Caco-2 (cell line): ENCODE data around the gene ARHGEF2. TPM values are rescaled to one million over a fixed set of nuclear protein-coding genes. Genes with fewer than 3 reads are reported as not detected.

Experiments used
- BruUV-seq: library from RNA; stranded (reverse); fragments of 400-500 nt; replicated peaks from 2 replicates; lab custom pipeline; 2021; lab: Mats Ljungman, UMichigan
- CTCF ChIA-PET: fragments of 300-600 bp; sonication (Branson Sonifier 250); formaldehyde crosslinking; loops from one replicate; lab custom pipeline; 2022; ENCODE audit warnings: antibody characterized with exemption; lab: Charles Lee
- POLR2A ChIA-PET: fragments of 300-600 bp; sonication (Branson Sonifier 250); formaldehyde crosslinking; loops from one replicate; lab custom pipeline; 2022; ENCODE audit warnings: antibody characterized with exemption; lab: Charles Lee
- DNase-seq, 2 experiments: peaks; one replicate each; pipeline versions ENCODE4 v3.0.0 to v3.0.0-alpha.2; 2020 to 2022
- H3K27me3 ChIP-seq: replicated peaks from 2 replicates; pipeline ENCODE4 v1.6.0; 2011; ENCODE audit warnings: low read length; ENCODE audit not compliant: control insufficient read depth, insufficient read depth
- H3K36me3 ChIP-seq: 2 replicates; pipeline ENCODE4 v1.5.1; 2011; ENCODE audit warnings: low read length; ENCODE audit not compliant: control insufficient read depth, insufficient read depth
- H3K4me1 ChIP-seq: fragments of 250-450 bp; sonication (Bioruptor Pico); 2 replicates; pipeline ENCODE4 v1.5.1; 2020; ENCODE audit warnings: mild to moderate bottlenecking
- H3K4me3 ChIP-seq: 2 replicates; pipeline ENCODE4 v1.5.1; 2011; ENCODE audit warnings: low read depth, mild to moderate bottlenecking, control low read depth, low read length
- H3K9me3 ChIP-seq: fragments of 250-450 bp; sonication (Bioruptor Pico); 2 replicates; pipeline ENCODE4 v1.5.1; 2020; ENCODE audit warnings: mild to moderate bottlenecking, moderate library complexity
- H3K27ac Mint-ChIP-seq: one replicate; pipeline ENCODE4 v1.8.0; 2022; ENCODE audit warnings: mixed read lengths; ENCODE audit not compliant: unreplicated experiment
- H3K27me3 Mint-ChIP-seq: one replicate; pipeline ENCODE4 v1.8.0; 2022; ENCODE audit warnings: mixed read lengths; ENCODE audit not compliant: insufficient read depth, unreplicated experiment
- H3K36me3 Mint-ChIP-seq: one replicate; pipeline ENCODE4 v1.8.0; 2022; ENCODE audit warnings: mild to moderate bottlenecking, mixed read lengths; ENCODE audit not compliant: insufficient read depth, unreplicated experiment
- H3K4me1 Mint-ChIP-seq: one replicate; pipeline ENCODE4 v1.8.0; 2022; ENCODE audit warnings: low read depth, mixed read lengths; ENCODE audit not compliant: unreplicated experiment
- H3K4me3 Mint-ChIP-seq: one replicate; pipeline ENCODE4 v1.8.0; 2022; ENCODE audit warnings: mild to moderate bottlenecking, moderate library complexity, mixed read lengths; ENCODE audit not compliant: unreplicated experiment
- H3K9me3 Mint-ChIP-seq: one replicate; pipeline ENCODE4 v1.8.0; 2022; ENCODE audit warnings: mixed read lengths; ENCODE audit not compliant: unreplicated experiment
- intact Hi-C: fragments of 100-400 bp; cut with micrococcal nuclease; formaldehyde crosslinking; loops from one replicate; pipeline ENCODE4 v1.10.0; 2022; ENCODE audit not compliant: unreplicated experiment
- total RNA-seq: library from RNA; stranded (reverse); gene quantifications from 2 replicates; pipeline ENCODE4 v1.2.3, GENCODE V29; 2022
- TF ChIP-seq, protein P1 (sequence below), 2 experiments: fragments of 200-600 bp in 1 of 2; IDR thresholded peaks; 1 replicate in 1 of 2; 2 replicates in 1 of 2; pipeline versions ENCODE4 v1.5.1 to v1.8.0; 2011 to 2022; ENCODE audit warnings: antibody characterized with exemption in 1 of 2, control low read depth in 1 of 2, inconsistent platforms in 1 of 2, low read depth in 1 of 2, low read length in 1 of 2, mild to moderate bottlenecking in 1 of 2, moderate library complexity in 1 of 2; ENCODE audit not compliant: insufficient read depth in 1 of 2, severe bottlenecking in 1 of 2, unreplicated experiment in 1 of 2

Gene ARHGEF2
- total RNA-seq, 1 experiment from 2014 or later = 60.3 TPM

DNA sequence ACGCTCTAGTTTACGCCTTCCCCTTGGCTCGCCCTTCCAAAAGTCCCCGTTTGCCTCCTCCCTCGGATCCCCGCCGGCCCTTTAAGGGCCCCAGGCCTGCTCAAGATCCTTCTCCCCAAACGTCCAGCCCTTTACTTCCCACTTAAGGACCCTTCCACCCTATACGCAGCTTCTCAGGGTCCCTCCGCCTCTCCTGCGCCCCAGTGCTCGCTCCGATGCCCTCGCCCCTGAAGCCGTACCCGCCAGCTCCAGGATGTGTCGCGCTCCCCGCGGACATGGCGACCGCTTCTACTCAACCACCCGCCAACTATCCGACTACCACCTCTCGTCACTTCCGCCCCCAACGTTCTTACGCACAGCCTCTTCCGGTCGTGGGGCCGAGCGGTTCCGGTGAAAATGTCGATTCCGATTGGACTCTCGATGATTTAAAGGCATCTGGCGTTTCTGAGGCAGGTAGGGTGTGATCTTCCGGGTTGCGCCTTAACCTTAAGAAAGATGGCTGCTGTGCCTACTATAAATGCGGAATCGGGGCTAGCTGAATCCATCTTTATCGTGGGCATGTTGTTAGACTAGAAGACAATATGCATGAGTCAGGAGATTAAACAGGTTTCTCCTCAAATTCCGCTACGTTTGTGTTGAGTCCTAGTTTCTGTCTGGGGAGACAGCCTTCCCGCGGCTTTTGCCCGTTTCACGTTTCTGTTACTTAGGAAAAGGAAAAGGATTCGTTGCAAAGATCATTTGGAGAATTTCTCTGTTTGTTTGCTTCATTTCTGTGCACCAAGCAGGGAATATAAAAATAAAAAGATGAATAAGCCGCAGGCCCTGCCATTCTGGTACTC, 44.0 kb downstream of the ARHGEF2 start, which contains the start of gene KHDC4:
Gene KHDC4 (minus strand): TSS at position 317 of the 839 bp plus-strand sequence. CDS start 40 bp downstream, at position 277.
- 0 out of 2 replicates have a peak, but pooled peaks cover 1% of the 10 kb centered on the region for H3K36me3 ChIP-seq
- H3K27ac Mint-ChIP-seq = no peak within 1 kb of the TSS
- no peak within 1 kb of the TSS for H3K4me3 Mint-ChIP-seq
- no peaks in the 10 kb centered on the region for H3K36me3 Mint-ChIP-seq
- ChIA-PET CTCF (interaction anchor here (0.6 to 1.2 kb wide), 5 partner anchors 54 to 612 kb away, joined by 3 to 5 read pairs (median 3); no protein-coding TSS in a partner anchor), POLR2A (interaction anchor here (0.6 to 1.2 kb wide), 9 partner anchors 9 to 926 kb away, joined by 3 to 8 read pairs (median 5); partner anchors contain the start of genes ARHGEF2 and NTRK1)
- intact Hi-C loops = loop anchor here (1.0 to 2.0 kb wide), 2 partner anchors 55 to 120 kb away; partner anchors contain the start of gene LAMTOR2
- TF ChIP-seq, protein P1, sequence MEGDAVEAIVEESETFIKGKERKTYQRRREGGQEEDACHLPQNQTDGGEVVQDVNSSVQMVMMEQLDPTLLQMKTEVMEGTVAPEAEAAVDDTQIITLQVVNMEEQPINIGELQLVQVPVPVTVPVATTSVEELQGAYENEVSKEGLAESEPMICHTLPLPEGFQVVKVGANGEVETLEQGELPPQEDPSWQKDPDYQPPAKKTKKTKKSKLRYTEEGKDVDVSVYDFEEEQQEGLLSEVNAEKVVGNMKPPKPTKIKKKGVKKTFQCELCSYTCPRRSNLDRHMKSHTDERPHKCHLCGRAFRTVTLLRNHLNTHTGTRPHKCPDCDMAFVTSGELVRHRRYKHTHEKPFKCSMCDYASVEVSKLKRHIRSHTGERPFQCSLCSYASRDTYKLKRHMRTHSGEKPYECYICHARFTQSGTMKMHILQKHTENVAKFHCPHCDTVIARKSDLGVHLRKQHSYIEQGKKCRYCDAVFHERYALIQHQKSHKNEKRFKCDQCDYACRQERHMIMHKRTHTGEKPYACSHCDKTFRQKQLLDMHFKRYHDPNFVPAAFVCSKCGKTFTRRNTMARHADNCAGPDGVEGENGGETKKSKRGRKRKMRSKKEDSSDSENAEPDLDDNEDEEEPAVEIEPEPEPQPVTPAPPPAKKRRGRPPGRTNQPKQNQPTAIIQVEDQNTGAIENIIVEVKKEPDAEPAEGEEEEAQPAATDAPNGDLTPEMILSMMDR (IDR thresholded peaks at IDR 0.05; ENCODE audit: insufficient read depth in 1 of 2, low read depth in 1 of 2, low read length in 1 of 2, severe bottlenecking in 1 of 2, unreplicated experiment in 1 of 2) = no peak
- H3K4me1 Mint-ChIP-seq = peaks cover 13% of the 10 kb centered on the region
- H3K27me3 Mint-ChIP-seq = no peaks in the 10 kb centered on the region
- H3K9me3 ChIP-seq = no peaks in the 10 kb centered on the region
- H3K9me3 Mint-ChIP-seq = no peaks in the 10 kb centered on the region
- H3K4me1 ChIP-seq = peaks cover 20% of the 10 kb centered on the region
- BruUV-seq = no TSS peak
- no peaks in the 10 kb centered on the region for H3K27me3 ChIP-seq
- H3K4me3 ChIP-seq = peak within 1 kb of the TSS; percentile 60
- DNase-seq = peak; percentile 94 to 96

DNA sequence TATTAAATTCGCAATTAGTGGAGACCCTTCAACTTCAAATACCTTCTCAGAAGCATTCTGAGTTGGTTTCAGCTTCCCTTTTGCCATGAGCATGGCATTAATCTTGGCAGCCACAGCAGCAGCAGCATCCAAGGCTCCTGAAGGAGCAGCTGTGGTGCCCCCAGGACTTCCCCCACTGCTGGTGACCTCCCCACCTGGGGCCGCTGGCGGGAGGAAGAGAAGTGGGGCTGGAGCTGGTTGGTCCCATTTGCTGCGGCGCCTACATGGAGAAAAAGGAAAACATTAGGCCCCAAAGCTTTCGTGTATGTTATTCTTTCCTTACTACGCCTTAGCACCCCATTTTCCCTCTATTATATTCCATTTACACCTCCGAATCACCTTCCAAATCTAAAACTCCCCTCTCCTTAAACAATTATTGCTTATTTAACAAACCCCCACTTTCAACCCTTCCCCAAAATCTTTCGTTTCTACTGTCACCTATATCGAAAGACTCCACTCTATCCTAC, 44.7 kb downstream of the ARHGEF2 start:
- H3K4me1 ChIP-seq = peaks cover 20% of the 10 kb centered on the region
- intact Hi-C loops = loop anchor here (1.0 to 2.0 kb wide), 2 partner anchors 56 to 121 kb away; partner anchors contain the start of gene LAMTOR2
- no peaks in the 10 kb centered on the region for H3K27me3 ChIP-seq
- ChIA-PET POLR2A (interaction anchor here (0.6 to 1.2 kb wide), 5 partner anchors 75 to 927 kb away, joined by 3 to 7 read pairs (median 5); partner anchors contain the start of gene NTRK1), CTCF (interaction anchor here (0.6 to 1.2 kb wide), 3 partner anchors 56 to 611 kb away, joined by 3 to 5 read pairs (median 3); no protein-coding TSS in a partner anchor)
- Mint-ChIP-seq H3K4me3 (no peak overlapping the region), H3K36me3 (no peaks in the 10 kb centered on the region), H3K4me1 (peaks cover 16% of the 10 kb centered on the region), H3K9me3 (no peaks in the 10 kb centered on the region), H3K27ac (no peak overlapping the region), H3K27me3 (no peaks in the 10 kb centered on the region)
- DNase-seq = no peak
- BruUV-seq = no TSS peak
- no peaks in the 10 kb centered on the region for H3K9me3 ChIP-seq
- TF ChIP-seq, protein P1 (IDR thresholded peaks at IDR 0.05; ENCODE audit: insufficient read depth in 1 of 2, low read depth in 1 of 2, low read length in 1 of 2, severe bottlenecking in 1 of 2, unreplicated experiment in 1 of 2) = no peak
- 0 out of 2 replicates have a peak, but pooled peaks cover 1% of the 10 kb centered on the region for H3K36me3 ChIP-seq
- peak overlapping the region; percentile 60 for H3K4me3 ChIP-seq

DNA sequence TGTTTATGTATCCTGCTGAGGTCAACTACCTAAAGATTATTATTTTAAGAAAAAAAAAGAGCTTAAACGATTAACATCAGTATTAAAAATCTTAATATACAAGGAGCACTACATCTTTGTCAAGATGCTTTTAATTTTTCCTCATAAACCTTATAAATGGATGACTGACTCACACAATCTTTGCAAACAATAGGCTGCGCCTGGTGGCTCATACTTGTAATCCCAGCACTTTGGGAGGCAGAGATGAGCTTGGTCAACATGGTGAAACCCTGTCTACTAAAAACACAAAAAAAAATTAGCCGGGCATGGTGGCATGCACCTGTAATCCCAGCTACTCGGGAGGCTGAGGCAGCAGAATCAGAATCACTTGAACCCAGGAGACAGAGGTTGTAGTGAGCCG, 45.9 kb downstream of the ARHGEF2 start:
- Mint-ChIP-seq H3K4me1 (peaks cover 16% of the 10 kb centered on the region), H3K9me3 (no peaks in the 10 kb centered on the region), H3K4me3 (peak overlapping the region; percentile 19), H3K36me3 (no peaks in the 10 kb centered on the region), H3K27ac (no peak overlapping the region), H3K27me3 (no peaks in the 10 kb centered on the region)
- intact Hi-C loops = no loop called here
- POLR2A ChIA-PET = no interaction called here
- no peaks in the 10 kb centered on the region for H3K9me3 ChIP-seq
- DNase-seq = no peak
- H3K27me3 ChIP-seq = no peaks in the 10 kb centered on the region
- H3K4me1 ChIP-seq = peaks cover 20% of the 10 kb centered on the region
- H3K36me3 ChIP-seq = 0 out of 2 replicates have a peak, but pooled peaks cover 1% of the 10 kb centered on the region
- CTCF ChIA-PET = interaction anchor here (0.5 kb wide), 1 partner anchor 80 kb away, joined by 10 read pairs; no protein-coding TSS in a partner anchor
- TF ChIP-seq, protein P1 (IDR thresholded peaks at IDR 0.05; ENCODE audit: insufficient read depth in 1 of 2, low read depth in 1 of 2, low read length in 1 of 2, severe bottlenecking in 1 of 2, unreplicated experiment in 1 of 2) = no peak
- H3K4me3 ChIP-seq = no peak overlapping the region
- BruUV-seq = no TSS peak
